ENCODE measurements around the gene C2CD4C.

Gene C2CD4C

DNA sequence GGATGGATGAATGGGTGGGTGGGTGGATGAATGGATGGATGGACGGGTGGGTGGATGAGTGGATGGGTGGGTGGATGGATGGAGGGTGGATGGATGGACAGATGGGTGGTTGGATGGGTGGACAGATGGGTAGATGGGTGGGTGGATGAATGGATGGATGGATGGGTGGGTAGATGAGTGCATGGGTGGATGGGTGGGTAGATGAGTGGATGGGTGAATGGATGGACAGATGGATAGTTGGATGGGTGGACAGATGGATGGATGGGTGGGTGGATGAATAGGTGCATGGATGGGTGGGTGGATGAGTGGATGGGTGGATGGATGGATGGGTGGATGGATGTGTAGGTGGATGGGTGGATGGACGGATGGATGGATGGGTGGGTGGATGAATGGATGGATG, 34.1 kb upstream of the C2CD4C start:
- no peak for TF ChIP-seq EZH2phosphoT487 (IDR thresholded peaks at IDR 0.05; ENCODE audit: borderline replicate concordance, low read length)
- TF ChIP-seq, protein P1, sequence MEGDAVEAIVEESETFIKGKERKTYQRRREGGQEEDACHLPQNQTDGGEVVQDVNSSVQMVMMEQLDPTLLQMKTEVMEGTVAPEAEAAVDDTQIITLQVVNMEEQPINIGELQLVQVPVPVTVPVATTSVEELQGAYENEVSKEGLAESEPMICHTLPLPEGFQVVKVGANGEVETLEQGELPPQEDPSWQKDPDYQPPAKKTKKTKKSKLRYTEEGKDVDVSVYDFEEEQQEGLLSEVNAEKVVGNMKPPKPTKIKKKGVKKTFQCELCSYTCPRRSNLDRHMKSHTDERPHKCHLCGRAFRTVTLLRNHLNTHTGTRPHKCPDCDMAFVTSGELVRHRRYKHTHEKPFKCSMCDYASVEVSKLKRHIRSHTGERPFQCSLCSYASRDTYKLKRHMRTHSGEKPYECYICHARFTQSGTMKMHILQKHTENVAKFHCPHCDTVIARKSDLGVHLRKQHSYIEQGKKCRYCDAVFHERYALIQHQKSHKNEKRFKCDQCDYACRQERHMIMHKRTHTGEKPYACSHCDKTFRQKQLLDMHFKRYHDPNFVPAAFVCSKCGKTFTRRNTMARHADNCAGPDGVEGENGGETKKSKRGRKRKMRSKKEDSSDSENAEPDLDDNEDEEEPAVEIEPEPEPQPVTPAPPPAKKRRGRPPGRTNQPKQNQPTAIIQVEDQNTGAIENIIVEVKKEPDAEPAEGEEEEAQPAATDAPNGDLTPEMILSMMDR (IDR thresholded peaks at IDR 0.05; ENCODE audit: low read depth, low read length, poor library complexity, severe bottlenecking), result no peak
- peaks cover 17% of the 10 kb centered on the region; the same call in 1 of the 2 replicates for H3K9me3 ChIP-seq (ENCODE audit: control insufficient read depth, insufficient read depth, low read length)
- H3K79me2 ChIP-seq (ENCODE audit: control insufficient read depth, low read length), result no peaks in the 10 kb centered on the region
- H3K27me3 ChIP-seq (ENCODE audit: control insufficient read depth, low read length), result no peaks in the 10 kb centered on the region
- no peak overlapping the region for H3K4me2 ChIP-seq (ENCODE audit: low read length)
- no peaks in the 10 kb centered on the region for H3F3A ChIP-seq (ENCODE audit: control insufficient read depth, insufficient read depth)
- H3K4me3 ChIP-seq (ENCODE audit: low read length), result no peak overlapping the region
- H3K27ac ChIP-seq (ENCODE audit: low read depth, low read length), result no peak overlapping the region
- no peaks in the 10 kb centered on the region for H3K9me2 ChIP-seq (replicated peaks; ENCODE audit: control insufficient read depth, low read length)
- no peaks in the 10 kb centered on the region for H3K4me1 ChIP-seq (ENCODE audit: control insufficient read depth, low read length)
- no peaks in the 10 kb centered on the region for H4K20me1 ChIP-seq (ENCODE audit: control insufficient read depth, insufficient read depth, low read depth, low read length)
- no peaks in the 10 kb centered on the region for H3K36me3 ChIP-seq (ENCODE audit: control insufficient read depth, low read length)

DNA sequence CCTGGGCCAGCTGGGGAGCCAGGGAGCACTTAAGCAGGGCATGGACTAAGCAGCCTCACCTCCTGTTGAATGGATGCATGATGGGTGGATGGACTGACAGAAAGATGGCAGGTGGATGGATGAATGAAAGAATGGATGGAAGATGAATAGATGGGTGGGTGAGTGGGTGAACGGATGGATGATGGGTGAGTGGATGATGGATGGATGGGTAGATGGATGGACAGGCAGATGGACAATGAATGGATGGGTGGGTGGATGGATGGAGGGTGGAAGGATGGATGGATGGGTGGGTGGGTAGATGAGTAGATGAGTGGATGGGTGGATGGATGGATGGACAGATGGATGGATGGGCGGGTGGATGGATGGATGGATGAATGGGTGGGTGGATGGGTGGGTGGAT, 33.1 kb upstream of the C2CD4C start:
- Histone ChIP-seq H3K4me1 (ENCODE audit: control insufficient read depth, low read length) (no peaks in the 10 kb centered on the region), H3F3A (ENCODE audit: control insufficient read depth, insufficient read depth) (no peaks in the 10 kb centered on the region), H3K36me3 (ENCODE audit: control insufficient read depth, low read length) (no peaks in the 10 kb centered on the region), H3K9me2 (replicated peaks; ENCODE audit: control insufficient read depth, low read length) (no peaks in the 10 kb centered on the region), H3K27me3 (ENCODE audit: control insufficient read depth, low read length) (no peaks in the 10 kb centered on the region), H3K27ac (ENCODE audit: low read depth, low read length) (no peak overlapping the region), H4K20me1 (ENCODE audit: control insufficient read depth, insufficient read depth, low read depth, low read length) (no peaks in the 10 kb centered on the region), H3K9me3 (ENCODE audit: control insufficient read depth, insufficient read depth, low read length) (peaks cover 17% of the 10 kb centered on the region; the same call in 1 of the 2 replicates), H3K79me2 (ENCODE audit: control insufficient read depth, low read length) (no peaks in the 10 kb centered on the region), H3K4me3 (ENCODE audit: low read length) (no peak overlapping the region), H3K4me2 (ENCODE audit: low read length) (no peak overlapping the region)
- no peak for TF ChIP-seq EZH2phosphoT487 (IDR thresholded peaks at IDR 0.05; ENCODE audit: borderline replicate concordance, low read length)
- TF ChIP-seq, protein P1 (IDR thresholded peaks at IDR 0.05; ENCODE audit: low read depth, low read length, poor library complexity, severe bottlenecking), result no peak

DNA sequence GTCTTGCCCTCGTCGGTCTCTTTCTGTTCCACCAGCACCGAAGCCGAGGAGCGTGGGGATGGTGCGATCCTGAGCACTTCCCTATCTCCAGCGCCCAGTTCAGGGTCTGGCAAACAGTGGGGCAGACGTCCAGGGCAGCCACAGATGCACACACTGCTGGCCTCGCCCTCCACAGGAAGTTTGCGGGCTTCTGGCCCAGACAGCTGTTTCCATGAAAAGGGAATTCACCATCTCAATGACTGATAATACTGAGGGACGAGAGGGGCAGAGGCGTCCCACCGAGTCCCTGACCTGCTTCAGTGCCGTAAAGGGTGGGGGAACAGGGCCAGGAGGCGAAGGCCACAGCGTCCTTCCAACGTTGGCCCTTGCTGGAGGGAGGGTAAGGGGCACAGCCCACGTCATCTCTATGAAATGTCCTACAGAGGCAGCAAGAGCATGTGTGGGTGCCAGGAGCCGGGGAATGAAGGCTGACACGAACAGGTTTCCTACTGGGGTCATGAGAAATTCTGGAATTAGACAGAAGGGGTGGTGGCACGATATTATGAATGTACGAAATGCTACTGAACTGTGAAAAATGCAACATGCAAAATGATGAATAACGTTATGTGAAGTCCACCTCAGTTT, 32.4 kb upstream of the C2CD4C start:
- Histone ChIP-seq H3K27me3 (ENCODE audit: control insufficient read depth, low read length) (no peaks in the 10 kb centered on the region), H3F3A (ENCODE audit: control insufficient read depth, insufficient read depth) (no peaks in the 10 kb centered on the region), H3K9me2 (replicated peaks; ENCODE audit: control insufficient read depth, low read length) (no peaks in the 10 kb centered on the region), H3K4me2 (ENCODE audit: low read length) (no peak overlapping the region), H3K4me1 (ENCODE audit: control insufficient read depth, low read length) (no peaks in the 10 kb centered on the region), H4K20me1 (ENCODE audit: control insufficient read depth, insufficient read depth, low read depth, low read length) (no peaks in the 10 kb centered on the region), H3K36me3 (ENCODE audit: control insufficient read depth, low read length) (no peaks in the 10 kb centered on the region), H3K27ac (ENCODE audit: low read depth, low read length) (no peak overlapping the region), H3K4me3 (ENCODE audit: low read length) (no peak overlapping the region), H3K9me3 (ENCODE audit: control insufficient read depth, insufficient read depth, low read length) (peaks cover 17% of the 10 kb centered on the region; the same call in 1 of the 2 replicates), H3K79me2 (ENCODE audit: control insufficient read depth, low read length) (no peaks in the 10 kb centered on the region)
- TF ChIP-seq, protein P1 (IDR thresholded peaks at IDR 0.05; ENCODE audit: low read depth, low read length, poor library complexity, severe bottlenecking), result no peak
- TF ChIP-seq EZH2phosphoT487 (IDR thresholded peaks at IDR 0.05; ENCODE audit: borderline replicate concordance, low read length), result no peak
